ENCODE measurements around the gene RNF207.

GRCh38 chr1:6183520-6183989 is 22.4 kb upstream of the RNF207 start:
- TF ChIP-seq CTCF (IDR thresholded peaks at IDR 0.05; ENCODE audit: low read length) = no peak
- no peak for TF ChIP-seq EZH2 (optimal IDR thresholded peaks at IDR 0.05; ENCODE audit: low read depth, low read length)
